ENCODE results near the gene PARP1.

- TF ChIP-seq EZH2 (IDR thresholded peaks at IDR 0.05; ENCODE audit: insufficient read depth, poor library complexity, severe bottlenecking) (no peak), EZH2phosphoT487 (IDR thresholded peaks at IDR 0.05; ENCODE audit: insufficient read depth, low read depth) (no peak)
Measured at GRCh38 chr1:226372885-226373284, 35.0 kb downstream of the PARP1 start.
